HG03469 (cell line): ENCODE data around the gene ANK3.
A peak's percentile ranks its signal among the peaks of the same experiment; 100 is the strongest.

Experiments
- ATAC-seq: cut with Tn5 transposase; IDR thresholded peaks from one replicate; pipeline ENCODE4 v1.9.1; 2021; ENCODE audit warnings: mild to moderate bottlenecking, moderate library complexity, moderate number of reproducible peaks; ENCODE audit not compliant: unreplicated experiment

Gene ANK3

DNA sequence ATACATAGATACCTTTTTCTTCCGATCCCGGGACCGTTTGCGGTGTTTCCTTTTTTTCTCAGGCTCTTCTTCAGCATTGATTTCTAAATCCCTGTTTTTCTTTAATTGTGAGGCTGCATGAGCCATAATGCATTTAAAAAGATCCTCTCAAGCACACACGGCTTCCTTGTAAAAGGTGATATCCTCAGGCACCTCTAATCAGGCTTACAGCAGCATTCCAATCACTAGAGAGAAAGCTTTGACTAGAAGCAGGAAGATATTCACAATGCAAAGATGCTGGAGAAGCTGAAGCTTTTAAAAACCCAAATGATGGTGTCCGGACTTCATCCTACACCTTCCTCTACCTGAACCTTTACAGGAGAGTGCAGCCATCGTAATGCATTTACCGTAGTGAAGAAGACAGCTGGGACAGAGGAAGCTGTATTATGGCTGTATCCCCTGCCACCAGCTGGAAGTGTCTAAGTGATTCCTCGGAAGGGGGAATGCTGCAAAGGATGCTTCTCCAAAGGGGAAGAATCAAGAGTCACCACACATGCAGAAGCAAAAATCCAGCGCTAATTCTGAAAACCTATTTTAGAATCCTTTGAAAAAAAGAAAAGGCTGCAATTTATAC is at the start of gene ANK3:
Gene ANK3, minus strand, starts transcription at position 463 of the 613 bp plus-strand sequence. Its CDS starts 337 bp downstream, at position 126.
- ATAC-seq: no peak

DNA sequence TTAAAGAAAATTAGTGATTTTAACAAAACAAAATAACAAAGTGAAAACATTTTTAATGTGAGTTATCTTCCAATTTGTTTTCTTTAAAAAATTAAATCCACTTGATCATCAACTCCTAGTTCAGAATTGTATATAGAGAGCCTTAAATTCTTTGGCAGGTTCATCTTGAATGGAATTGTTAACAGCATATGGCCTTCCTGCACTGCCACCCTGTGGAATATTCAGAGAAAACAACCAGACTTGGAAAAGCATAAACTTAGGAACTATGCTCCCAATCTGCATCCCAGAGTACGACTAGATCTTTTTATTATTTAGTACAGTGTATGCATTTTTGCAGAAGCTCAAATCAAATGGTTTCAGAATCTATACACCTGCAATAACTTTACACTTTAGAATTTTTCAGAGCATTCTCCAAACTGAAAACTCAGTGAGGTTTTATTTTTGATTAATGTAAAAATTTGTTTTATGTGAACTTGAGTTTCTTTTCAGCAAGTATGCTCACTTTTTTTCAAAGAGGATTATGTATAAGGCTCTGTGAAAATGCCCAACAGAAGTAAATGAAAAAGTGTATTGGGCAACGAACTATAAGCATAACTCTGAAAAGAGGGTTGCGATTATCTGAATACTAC is 44.9 kb upstream of the ANK3 start:
- ATAC-seq: peak; percentile 51

DNA sequence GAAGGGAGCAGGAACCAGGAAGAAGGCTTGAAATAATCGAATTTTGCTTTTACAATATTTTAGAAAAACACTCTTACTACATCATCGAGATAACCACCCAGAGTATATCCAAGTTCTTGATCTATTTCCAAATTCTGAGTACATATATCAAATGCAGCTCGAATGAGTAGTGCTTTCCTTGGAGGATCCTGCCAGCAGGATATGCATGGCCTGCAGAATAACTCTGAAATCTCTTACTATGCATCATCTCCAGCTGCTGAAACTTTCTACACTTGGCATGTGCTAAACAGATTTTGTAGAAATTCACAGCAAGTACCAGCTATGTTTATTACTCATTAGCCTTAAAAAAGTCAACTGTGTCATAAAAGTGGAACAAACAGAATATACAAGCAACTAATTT is 44.0 kb upstream of the ANK3 start:
- ATAC-seq: no peak

DNA sequence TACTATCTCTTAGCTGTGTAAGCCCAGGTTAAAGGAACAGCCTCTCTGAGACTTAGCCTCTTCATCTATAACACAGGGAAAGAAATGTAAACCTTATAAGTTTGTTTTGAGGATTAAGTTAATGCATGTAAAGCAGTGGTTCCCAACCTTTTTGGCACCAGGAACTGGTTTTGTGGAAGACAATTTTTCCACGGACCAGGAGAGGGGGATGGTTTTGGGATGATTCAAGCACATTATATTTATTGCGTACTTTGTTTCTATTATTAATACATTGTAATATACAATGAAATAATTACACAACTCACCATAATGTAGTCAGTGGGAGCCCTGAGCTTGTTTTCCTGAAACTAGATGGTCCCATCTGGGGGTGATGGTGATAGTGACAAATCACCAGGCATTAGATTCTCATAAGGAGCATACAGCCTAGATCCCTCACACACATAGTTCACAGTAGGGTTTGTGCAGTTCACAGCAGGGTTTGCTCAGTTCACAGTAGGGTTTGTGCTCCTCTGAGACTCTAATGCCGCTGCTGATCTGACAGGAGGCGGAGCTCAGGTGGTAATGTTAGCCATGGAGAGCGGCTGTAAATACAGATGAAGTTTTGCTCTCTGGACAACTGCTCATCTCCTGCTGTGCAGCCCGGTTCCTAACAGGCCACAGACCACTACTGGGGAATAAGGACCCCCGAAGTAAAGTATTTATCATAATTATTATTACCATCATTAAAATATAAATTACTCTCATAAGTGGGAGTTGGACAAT is 41.3 kb upstream of the ANK3 start:
- no peak for ATAC-seq

DNA sequence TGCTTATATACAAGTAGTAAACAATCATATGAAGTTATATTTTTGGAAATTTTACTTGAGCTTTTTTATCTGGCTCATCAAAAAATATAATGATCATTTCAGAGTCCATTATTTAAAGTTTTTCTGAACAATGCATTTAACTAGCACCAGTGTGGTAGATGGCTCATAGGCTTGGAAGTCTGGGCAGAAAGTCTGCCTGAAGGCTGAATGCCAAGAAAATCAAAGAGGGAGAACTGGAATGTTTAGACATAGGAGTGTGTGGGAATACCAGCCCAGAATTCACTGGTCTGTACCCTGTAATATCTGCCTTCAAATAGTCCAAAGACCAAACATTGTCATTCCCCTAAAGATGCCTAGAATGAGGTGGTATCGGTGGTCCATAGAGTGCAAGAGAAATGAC is 40.3 kb upstream of the ANK3 start:
- no peak for ATAC-seq

DNA sequence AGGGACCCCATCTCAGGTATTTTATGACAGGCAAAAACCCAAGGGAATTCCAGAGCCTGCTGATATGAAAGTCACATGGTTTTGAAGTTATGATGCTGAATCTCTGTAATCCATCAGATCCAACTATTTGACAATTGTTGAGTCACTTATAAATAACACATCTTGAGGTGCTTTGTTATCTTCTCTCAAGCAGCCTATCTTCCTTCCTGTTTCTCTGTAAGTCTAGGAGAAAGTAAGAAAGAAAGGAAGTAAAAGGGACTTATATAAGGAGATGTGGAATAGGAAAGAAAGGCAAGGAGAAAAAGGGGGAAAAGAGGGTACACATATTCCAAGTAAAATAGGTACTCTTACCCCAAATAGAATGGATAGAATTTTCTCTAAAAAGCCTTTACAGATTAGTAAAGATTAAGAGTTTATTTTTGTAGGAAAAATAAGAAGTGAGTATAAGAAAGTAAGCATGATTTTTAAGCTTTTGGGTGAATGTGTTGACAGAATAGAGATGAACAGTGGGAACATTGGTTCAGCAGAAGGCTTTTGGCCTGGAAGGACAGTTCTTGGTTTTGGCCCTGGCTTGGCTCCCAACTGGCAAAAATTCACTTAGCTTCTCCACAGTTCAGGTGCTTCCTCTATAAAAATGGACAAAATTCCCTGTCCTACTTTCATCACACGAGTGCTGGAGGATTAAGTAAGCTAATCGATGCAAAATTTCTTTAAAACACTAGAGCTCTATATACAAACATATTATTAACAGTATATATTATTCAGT is 39.6 kb upstream of the ANK3 start:
- ATAC-seq: no peak

DNA sequence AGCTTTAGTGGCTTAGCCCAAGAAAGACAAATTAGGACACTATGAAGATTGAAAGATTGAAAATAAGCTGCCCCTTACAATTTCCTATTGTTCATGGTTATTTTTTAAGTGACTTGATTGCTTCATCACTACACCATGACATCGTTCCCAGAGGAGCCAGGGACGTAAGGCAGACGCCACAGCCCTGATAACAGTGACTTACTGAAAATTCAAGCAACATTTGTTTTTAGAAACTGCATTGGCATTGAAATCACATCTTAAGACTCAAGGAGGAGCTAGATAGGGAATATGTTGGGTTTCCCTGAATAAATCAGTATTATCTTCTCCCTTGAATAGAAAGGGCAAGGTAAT is 38.7 kb upstream of the ANK3 start:
- no peak for ATAC-seq

DNA sequence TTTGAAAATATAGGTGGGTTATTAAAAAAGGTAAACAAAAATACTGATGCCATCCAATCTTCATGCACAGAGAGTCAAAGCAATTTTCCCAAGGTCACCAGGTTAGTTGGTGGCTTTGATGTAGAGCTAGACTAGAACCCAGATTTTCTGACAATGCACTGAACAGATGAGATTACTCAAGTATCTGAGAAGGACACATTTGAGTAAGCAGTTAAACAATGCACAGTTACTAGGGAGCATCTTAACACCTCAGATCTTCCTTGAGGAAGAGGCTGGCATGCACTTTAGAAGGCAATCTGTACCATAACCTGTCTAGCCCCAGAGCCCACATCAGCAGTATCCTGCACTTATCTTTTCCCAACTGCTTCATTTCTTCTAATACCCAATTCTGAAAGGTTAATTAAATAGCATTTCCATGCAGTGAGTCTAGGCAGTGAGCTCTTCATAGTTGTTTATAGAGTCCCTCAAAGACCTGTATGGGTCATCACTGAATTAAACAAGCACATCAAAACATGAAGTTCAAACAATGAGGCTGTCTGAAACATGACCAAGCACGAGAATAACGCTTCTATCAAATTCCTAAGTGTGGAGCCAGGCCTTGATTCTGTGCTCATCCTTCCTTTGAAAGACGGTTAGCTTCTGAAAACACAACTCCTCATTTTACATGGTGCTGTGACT is 38.2 kb upstream of the ANK3 start:
- ATAC-seq: no peak

DNA sequence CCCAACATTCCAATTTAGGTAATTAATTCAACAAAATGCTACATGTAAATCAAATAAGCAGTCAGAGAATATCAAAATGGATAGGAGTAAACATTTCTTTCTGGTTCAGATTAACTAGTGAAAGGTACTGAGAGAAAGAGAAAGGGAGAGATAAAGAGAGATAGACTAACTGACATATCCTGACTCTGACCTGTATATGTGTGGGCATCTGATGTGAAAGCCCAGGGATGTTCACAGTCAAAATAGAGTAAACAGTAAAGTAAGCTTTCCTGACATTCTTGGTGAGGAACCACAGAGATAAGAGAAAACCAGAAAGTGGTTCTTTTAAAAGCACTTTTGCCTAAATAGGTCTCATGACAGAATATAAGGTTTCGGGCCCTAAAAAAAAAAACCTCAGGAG is 37.5 kb upstream of the ANK3 start:
- ATAC-seq: no peak

DNA sequence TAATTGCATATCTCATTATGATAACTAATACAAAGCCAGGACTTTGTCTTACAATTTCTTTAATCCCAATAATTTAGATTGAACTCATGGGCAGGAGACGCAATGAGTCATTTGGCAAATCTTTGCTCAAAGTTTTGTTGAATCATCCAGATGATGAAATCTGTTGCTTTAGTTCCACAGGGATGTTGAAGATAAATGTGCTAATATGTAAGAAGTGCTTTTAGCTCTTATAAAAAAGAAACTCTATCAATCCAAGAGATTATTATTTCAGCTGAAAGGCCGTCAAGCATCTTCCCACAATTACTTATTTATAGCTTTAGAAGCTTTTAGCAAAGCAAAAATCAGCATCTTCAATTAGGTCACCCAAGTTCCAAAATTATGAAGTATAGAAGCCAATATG is 36.8 kb upstream of the ANK3 start:
- ATAC-seq: no peak

DNA sequence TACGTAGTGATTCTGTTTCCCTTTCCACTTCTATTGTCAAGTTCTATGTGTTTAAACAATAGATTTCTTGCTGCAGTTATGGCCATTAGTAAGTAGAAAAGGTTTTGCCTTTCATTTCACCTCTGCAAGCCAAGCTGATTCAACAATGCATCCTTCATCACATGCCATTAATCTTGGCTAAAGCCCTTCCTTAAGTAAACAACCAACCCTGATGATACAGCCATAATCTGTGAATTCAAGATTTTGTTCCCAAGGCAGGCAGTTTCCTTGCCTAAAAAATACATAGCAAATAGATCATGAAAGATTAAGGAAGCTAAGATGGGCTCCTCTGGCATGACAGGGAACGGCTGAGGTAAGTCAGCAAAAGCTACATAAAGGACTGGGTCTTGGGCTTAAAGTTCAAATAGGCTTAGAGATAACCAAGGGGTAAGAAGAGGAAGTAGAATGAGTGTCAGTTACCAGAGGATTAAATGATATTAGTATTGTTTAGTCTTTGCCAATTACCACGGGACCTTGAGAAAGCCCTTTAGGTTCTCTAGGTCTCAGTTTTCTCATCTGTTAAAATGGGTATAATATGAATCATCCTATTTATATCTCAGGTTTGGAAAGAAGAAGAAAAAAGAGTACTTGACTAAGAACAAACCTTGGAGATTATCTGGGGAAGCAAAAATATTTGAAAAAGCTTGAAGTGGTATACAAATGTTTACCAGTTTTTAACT is 35.9 kb upstream of the ANK3 start:
- no peak for ATAC-seq

DNA sequence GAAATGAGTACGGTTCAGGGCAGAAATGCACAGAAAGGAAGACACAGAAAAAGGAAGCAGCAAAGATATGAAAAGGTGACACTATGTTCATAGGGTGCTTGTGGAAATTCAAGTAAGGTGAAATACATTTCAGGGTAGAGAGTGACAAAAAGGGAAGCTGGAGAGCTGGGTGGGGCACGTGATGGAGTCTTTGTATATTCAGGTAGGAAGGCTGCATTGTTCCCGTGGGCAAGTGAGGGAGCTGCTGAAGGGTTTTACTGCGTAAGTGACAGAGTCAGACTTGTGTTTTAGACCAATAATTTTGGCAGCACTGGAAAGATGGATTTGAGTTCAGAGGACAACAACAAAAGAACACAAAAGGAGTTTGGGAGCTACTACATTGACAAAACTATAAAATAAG is 35.3 kb upstream of the ANK3 start:
- no peak for ATAC-seq

DNA sequence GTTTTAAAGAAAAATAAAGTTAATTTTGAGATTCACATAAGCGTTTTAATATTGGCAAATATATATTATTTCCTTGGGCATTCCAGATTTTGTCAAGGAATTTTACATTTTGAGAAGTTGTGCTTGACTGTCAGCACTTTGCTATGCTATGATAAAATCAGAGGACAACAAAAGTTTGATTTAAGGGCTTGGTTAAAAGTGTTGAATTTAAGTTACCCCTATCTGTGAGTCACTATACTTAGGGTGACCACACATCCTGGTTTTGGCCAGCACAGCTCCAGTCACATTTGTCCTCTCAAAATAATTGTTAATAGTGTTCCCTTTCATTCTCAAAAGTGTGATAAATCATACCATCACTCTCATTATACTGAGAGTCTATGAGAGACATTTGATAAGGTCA is 34.2 kb upstream of the ANK3 start:
- no peak for ATAC-seq

DNA sequence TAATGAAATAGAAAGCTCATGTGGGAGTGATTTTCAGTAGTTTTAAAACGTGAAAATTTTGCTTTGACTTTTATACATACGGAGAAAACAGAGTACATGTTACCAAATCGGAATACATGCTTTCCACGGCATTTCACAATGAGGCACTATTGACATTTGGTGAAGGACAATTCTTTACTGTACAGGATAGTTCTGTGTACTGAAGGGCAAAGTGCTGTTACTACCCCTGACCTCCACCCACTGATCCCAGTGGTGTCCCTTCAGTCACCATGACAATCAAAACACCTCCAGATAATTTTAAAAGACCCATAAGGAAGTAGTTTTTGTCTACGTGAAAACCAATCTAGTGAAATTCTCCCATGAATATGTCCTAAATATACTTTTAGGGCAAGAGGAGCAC is 33.1 kb upstream of the ANK3 start:
- ATAC-seq: no peak

DNA sequence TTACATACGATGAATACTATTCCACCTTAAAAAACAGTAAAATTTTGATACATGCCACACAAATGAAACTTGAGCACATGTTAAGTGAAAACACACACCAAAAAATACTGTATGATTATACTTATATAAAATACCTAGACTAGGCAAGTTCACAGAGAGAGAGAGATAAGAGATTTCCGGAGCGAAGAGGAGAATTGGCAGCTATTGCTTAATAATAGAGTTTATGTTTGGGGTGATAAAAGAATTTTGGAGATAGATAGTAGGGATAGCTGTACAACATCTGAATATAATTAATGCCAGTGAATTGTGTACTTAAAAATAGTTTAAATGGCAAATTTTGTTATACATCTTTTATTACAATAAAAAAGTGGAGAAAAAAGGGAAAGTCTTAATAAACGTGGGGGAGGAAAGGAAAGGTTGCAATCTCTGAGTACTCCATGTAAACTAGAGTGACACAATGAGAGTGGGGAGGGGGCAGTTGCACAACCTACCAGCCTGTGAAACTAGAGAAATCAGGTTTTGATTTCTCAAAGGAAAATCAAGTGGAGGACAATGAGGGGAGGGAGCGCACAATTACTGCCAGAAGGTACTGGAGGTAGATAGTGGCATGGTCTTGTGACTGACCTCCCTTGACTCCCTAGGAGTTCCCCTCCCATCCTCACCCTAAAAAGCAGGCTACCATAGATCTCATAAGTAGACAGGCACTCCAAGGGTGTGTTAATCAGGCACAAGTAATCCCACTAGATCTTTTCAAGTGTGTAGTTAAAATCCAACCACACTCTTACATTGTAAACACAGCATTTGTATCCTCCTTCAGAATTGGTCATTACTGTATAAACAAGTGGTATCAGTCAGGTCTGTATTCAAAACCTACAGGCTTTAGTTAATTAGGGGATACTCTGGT is 31.6 kb upstream of the ANK3 start:
- ATAC-seq: no peak

DNA sequence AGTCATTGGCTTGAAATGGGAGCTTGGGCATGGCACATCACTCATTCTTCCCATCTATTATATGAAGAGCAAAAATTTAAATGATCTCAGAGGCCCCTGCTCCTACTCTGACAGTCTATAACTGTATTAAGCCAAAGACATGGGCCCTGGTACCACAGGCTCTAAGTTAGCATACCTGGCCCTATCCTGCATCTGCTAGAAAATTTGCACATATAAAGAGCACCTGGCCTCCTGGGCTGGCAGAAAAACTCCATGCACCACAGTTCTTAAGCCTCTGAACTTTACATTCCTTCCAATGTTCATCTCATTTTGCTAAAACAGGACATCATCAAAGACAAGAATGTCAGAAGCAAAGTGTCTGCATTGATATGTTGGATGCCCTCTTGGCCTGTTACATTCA is 29.6 kb upstream of the ANK3 start:
- no peak for ATAC-seq

DNA sequence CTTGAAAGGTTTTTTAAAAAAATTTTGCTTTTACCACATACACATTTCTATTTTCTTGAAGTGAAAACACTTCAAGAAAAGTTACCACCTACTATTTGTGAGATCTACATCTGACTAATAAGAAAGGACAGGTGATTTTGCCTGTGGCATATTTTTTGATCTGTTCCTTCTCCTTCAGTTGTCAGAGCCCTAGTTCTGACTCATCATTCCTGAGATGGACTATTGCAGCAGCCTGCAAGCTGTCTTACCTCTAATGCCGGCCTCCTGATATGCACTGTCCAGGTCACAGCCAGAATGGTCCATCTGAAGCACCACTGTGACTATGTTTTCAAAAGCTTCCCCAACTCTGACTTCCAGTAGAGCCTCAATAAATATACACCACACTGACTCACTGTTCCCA is 28.2 kb upstream of the ANK3 start:
- no peak for ATAC-seq

DNA sequence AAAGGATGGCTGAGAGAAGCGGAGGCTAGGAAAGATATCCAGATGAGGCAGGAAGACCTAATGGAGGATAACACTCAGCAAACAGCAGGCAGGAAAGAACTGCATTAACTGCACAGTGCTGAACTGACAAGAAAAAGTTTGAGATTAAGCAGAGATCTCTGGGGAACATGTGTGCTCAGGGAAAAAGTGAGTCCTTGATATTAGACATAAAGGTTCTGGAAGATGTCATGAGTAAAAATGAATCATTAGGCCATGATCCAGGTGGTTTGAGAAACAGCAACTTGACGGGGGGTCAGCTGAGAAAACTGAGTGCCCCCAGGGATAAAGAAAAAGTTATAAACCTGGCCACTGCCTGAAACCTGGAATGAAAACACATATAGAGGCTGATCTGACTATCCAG is 27.3 kb upstream of the ANK3 start:
- ATAC-seq: no peak

DNA sequence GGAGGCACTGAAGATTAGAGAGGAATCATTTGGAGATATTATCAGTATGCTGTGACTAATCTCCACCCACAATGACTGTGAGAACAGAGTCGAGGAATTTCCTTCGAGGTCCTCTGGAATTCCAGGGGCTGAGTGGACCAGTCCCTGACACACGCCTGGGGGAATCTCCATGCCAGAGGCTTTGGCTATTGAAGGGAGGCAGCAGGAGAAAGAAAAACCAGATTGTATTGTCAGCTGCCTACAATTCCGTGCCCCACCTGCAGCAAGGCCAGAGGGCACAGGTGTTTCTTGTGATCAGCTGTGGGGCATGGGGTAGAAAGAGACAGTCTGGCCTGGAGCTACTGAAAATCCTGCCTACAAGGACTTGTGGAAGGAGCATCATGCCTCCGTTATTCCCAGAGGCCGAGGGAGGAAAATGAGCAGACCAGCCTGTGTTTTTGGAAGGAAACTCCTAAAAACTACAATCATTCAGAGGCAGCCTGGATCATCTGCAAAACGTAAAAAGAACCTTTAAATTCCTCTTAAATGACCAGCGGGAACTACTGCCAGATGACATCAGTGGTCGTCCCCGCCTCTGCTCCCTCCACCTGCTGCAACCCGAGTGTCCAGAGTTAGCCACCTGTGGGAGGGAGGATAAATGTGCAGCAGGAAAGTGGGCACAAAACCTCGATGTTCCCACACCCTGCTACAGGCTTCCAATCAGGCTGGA is 25.4 kb upstream of the ANK3 start:
- no peak for ATAC-seq
